Measurements from ENCODE around the gene MRE11. TPM values are rescaled to one million over a fixed set of nuclear protein-coding genes. Genes with fewer than 3 reads are reported as not detected.

MRE11 gene
- total RNA-seq, 4 donors from 2014 or later, result 9.0 to 18.3 (median 12.1) TPM

- Histone ChIP-seq H3K27ac (no peak overlapping the region), H3K4me3 (no peak overlapping the region), H3K9me3 (no peaks in the 10 kb centered on the region), H3K36me3 (no peaks in the 10 kb centered on the region), H3K4me1 (peaks cover 0 to 21% (median 0%) of the 10 kb centered on the region in 3 donors), H3K27me3 (peaks cover 0 to 3% (median 0%) of the 10 kb centered on the region in 4 donors)
- intact Hi-C loops (cut with DNase I), result loop anchor here (10.0 kb wide), 1 partner anchor 68 kb away; no protein-coding TSS in a partner anchor
- 11 to 54% methylated on average over 4 of the region's 4 CpGs for WGBS, 2 donors
- TF ChIP-seq POLR2A (IDR thresholded peaks at IDR 0.05), result no peak
- no peak for TF ChIP-seq CTCF (IDR thresholded peaks at IDR 0.05)
- no peak for DNase-seq
Observed at GRCh38 chr11:94526645-94527438, 33.2 kb upstream of the MRE11 start.

- TF ChIP-seq POLR2A (IDR thresholded peaks at IDR 0.05), result no peak
- TF ChIP-seq CTCF (IDR thresholded peaks at IDR 0.05), result no peak
- Histone ChIP-seq H3K4me1 (peaks cover 0 to 21% (median 0%) of the 10 kb centered on the region in 3 donors), H3K36me3 (no peaks in the 10 kb centered on the region), H3K27ac (peak overlapping the region in 1 of 4 donors; percentile 18), H3K27me3 (peaks cover 0 to 3% (median 0%) of the 10 kb centered on the region in 4 donors), H3K4me3 (no peak overlapping the region), H3K9me3 (no peaks in the 10 kb centered on the region)
- WGBS, 2 donors, result 23 to 26% methylated on average over 5 of the region's 5 CpGs
- no peak for DNase-seq
- intact Hi-C loops (cut with DNase I), result loop anchor here (10.0 kb wide), 1 partner anchor 69 kb away; no protein-coding TSS in a partner anchor
Observed at GRCh38 chr11:94525546-94526324, 32.1 kb upstream of the MRE11 start.

GRCh38 chr11:94524341-94524740 lies 30.7 kb upstream of the MRE11 start:
- intact Hi-C loops (cut with DNase I), result loop anchor here (10.0 kb wide), 1 partner anchor 70 kb away; no protein-coding TSS in a partner anchor
- Histone ChIP-seq H3K4me1 (peaks cover 0 to 21% (median 0%) of the 10 kb centered on the region in 3 donors), H3K36me3 (no peaks in the 10 kb centered on the region), H3K9me3 (no peaks in the 10 kb centered on the region), H3K27ac (no peak overlapping the region), H3K27me3 (peaks cover 0 to 3% (median 0%) of the 10 kb centered on the region in 4 donors), H3K4me3 (no peak overlapping the region)
- WGBS, 2 donors, result 85 to 89% methylated on average over 1 of the region's 1 CpG
- no peak for TF ChIP-seq CTCF (IDR thresholded peaks at IDR 0.05)
- DNase-seq, result no peak

GRCh38 chr11:94521684-94522083 lies 28.0 kb upstream of the MRE11 start:
- Histone ChIP-seq H3K27ac (no peak overlapping the region), H3K4me3 (no peak overlapping the region), H3K9me3 (no peaks in the 10 kb centered on the region), H3K27me3 (peaks cover 0 to 3% (median 0%) of the 10 kb centered on the region in 4 donors), H3K4me1 (peaks cover 0 to 16% (median 0%) of the 10 kb centered on the region in 3 donors), H3K36me3 (no peaks in the 10 kb centered on the region)
- intact Hi-C loops (cut with DNase I), result loop anchor here (10.0 kb wide), 1 partner anchor 73 kb away; no protein-coding TSS in a partner anchor
- peak in 4 of 6 experiments; percentile 17 to 49 (median 26) for TF ChIP-seq CTCF (IDR thresholded peaks at IDR 0.05)
- TF ChIP-seq POLR2A (IDR thresholded peaks at IDR 0.05), result no peak
- DNase-seq, result no peak
- WGBS, 2 donors, result 61 to 66% methylated on average over 4 to 5 of the region's 5 CpGs
